Measurements from ENCODE around the gene LRRFIP1. TPM values are rescaled to one million over a fixed set of nuclear protein-coding genes. Genes with fewer than 3 reads are reported as not detected.

Gene LRRFIP1, protein sequence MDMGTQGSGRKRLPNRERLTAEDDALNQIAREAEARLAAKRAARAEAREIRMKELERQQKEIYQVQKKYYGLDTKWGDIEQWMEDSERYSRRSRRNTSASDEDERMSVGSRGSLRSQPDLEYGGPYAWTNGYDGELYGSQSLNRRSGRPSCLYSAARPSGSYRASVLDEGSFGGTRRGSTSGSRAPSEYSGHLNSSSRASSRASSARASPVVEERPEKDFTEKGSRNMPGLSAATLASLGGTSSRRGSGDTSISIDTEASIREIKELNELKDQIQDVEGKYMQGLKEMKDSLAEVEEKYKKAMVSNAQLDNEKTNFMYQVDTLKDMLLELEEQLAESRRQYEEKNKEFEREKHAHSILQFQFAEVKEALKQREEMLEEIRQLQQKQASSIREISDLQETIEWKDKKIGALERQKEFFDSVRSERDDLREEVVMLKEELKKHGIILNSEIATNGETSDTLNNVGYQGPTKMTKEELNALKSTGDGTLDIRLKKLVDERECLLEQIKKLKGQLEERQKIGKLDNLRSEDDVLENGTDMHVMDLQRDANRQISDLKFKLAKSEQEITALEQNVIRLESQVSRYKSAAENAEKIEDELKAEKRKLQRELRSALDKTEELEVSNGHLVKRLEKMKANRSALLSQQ
- total RNA-seq: 100 to 1,000 TPM; 125 to 203 TPM

- H3K4me3 Mint-ChIP-seq: peak within 1 kb of the TSS; percentile 66
- H3K27me3 Mint-ChIP-seq: peaks cover 28 to 38% of the 10 kb centered on the region in 2 donors
- H3K27ac Mint-ChIP-seq: no peak within 1 kb of the TSS
- no peaks in the 10 kb centered on the region for H3K36me3 Mint-ChIP-seq
- H3K4me1 Mint-ChIP-seq (ENCODE audit: low read depth in 2 of 2): peaks cover 0 to 20% of the 10 kb centered on the region in 2 donors
- H3K9me3 Mint-ChIP-seq: no peaks in the 10 kb centered on the region
- ATAC-seq (peak; percentile 57 to 59), DNase-seq (ENCODE audit: low spot score) (no peak)
Measured at GRCh38 chr2:237627441-237628246, at the start of gene LRRFIP1. TSS of gene LRRFIP1 (plus strand) at chr2:237627587. CDS start at chr2:237627645, 58 bp downstream.

- Mint-ChIP-seq H3K4me1 (ENCODE audit: low read depth in 2 of 2) (no peaks in the 10 kb centered on the region), H3K36me3 (no peaks in the 10 kb centered on the region), H3K9me3 (no peaks in the 10 kb centered on the region), H3K27ac (no peak overlapping the region), H3K4me3 (no peak overlapping the region), H3K27me3 (peaks cover 0 to 2% of the 10 kb centered on the region in 2 donors)
- no peak for DNase-seq (ENCODE audit: low spot score)
- no peak for ATAC-seq
Measured at GRCh38 chr2:237577956-237578870, 49.2 kb upstream of the LRRFIP1 start.

DNA sequence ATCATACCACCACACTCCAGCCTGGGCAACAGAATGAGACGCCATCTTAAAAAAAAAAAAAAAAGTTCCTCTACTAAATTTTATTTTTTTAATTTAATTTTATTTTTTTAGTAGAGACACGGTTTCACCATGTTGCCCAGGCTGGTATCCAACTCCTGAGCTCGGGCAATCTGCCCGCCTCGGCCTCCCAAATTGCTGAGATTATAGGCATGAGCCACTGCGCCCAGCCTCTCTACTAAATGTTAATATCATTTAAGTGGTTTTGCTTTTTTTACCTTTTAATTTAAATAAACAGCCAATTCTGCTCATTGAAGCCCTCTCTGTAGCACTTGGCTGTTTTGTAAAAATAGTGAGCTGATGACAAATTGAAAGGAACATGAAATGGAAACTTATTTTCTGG is 46.1 kb upstream of the LRRFIP1 start:
- no peaks in the 10 kb centered on the region for H3K4me1 Mint-ChIP-seq (ENCODE audit: low read depth in 2 of 2)
- H3K36me3 Mint-ChIP-seq: no peaks in the 10 kb centered on the region
- no peak overlapping the region for H3K4me3 Mint-ChIP-seq
- DNase-seq (ENCODE audit: low spot score) (no peak), ATAC-seq (no peak)
- peaks cover 0 to 2% of the 10 kb centered on the region in 2 donors for H3K27me3 Mint-ChIP-seq
- no peaks in the 10 kb centered on the region for H3K9me3 Mint-ChIP-seq
- H3K27ac Mint-ChIP-seq: no peak overlapping the region

DNA sequence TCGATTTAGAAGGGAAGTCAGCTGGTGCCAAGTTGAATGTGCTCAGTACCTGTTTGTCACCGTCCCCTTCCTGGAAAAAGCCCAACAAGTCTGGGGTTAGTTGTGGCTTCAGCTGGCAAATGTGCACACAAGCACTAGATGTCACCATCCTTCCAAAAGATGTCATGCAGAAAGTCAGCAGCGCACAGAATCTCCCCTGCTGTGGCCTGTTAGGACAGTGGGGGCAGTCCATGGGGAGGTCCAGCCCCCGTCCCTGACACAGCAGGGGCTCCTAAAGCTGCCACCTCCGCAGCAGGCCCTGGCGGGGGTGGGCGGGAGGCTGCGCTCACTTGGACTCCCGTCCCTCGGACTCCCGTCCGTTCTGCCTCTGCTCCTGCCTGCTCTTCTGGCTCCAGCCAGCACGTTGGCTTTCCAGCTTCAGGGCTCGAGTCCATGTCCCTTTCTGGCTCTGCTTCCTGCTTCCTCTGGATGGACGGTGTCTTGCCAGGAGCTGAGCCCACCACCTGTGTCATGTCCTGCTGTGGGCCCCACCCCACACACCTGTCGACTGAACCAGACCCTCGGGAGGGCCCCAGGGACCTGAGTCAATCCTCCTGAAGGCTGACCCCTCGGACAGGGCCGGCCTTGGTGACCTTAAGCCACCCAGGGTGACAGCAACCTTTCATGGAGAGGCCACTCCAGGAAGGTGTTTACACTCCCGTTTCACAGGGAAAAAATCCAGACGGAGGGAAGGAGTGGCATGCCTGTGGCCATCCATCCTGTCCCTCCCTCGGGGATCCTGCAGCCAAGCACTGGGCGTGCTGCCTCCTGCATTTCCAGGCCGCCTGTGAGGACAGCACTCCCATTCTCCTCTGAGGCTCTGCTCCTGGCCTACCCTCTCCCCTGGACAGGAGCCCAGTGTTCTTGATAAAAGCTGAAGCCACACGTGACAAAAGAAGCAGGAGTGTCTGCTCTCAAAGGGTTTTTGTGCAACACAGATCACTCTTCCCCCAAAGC is 45.3 kb upstream of the LRRFIP1 start:
- peak in 1 of 2 donors; percentile 50 for ATAC-seq
- H3K9me3 Mint-ChIP-seq: no peaks in the 10 kb centered on the region
- DNase-seq (ENCODE audit: low spot score): no peak
- no peak overlapping the region for H3K4me3 Mint-ChIP-seq
- H3K27me3 Mint-ChIP-seq: peaks cover 0 to 5% of the 10 kb centered on the region in 2 donors
- no peaks in the 10 kb centered on the region for H3K36me3 Mint-ChIP-seq
- no peak overlapping the region for H3K27ac Mint-ChIP-seq
- H3K4me1 Mint-ChIP-seq (ENCODE audit: low read depth in 2 of 2): no peaks in the 10 kb centered on the region

- Mint-ChIP-seq H3K4me1 (ENCODE audit: low read depth in 2 of 2) (no peaks in the 10 kb centered on the region), H3K9me3 (no peaks in the 10 kb centered on the region), H3K4me3 (no peak overlapping the region), H3K36me3 (no peaks in the 10 kb centered on the region), H3K27ac (no peak overlapping the region), H3K27me3 (peaks cover 0 to 3% of the 10 kb centered on the region in 2 donors)
- DNase-seq (ENCODE audit: low spot score) (no peak), ATAC-seq (no peak)
Measured at GRCh38 chr2:237583385-237584295, 43.7 kb upstream of the LRRFIP1 start.

DNA sequence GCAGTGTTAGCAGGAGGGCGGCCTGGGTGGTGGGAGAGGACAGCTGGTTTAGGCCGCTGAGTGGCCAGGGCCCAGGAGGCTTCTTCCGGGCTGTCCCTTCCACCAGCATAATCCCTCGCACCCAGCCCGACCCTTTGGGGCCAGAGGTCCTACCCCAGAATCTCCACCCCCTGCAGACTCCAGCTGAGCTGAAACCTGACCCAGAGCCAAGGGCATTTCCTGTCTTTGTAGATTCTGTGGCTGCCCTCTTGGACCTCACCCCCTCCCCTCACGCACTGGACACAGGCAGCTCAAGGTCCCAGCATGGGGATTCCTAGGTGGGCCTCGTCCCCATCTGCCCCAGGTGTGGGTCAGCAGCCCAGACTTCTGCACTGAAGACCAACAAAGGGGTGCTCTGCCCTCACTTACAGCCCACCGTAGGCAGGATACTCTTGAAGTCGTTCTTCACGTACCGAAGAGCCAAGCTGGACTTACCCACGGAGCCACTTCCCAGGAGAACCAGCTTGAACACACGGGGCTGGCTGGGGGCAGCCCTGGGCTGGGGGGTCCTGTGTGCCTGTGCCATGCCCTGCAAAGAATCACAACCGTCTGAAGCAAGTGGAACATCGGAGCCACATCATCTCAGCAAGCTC is 41.7 kb upstream of the LRRFIP1 start:
- DNase-seq (ENCODE audit: low spot score) (no peak), ATAC-seq (no peak)
- no peaks in the 10 kb centered on the region for H3K4me1 Mint-ChIP-seq (ENCODE audit: low read depth in 2 of 2)
- H3K36me3 Mint-ChIP-seq: no peaks in the 10 kb centered on the region
- H3K27ac Mint-ChIP-seq: no peak overlapping the region
- no peaks in the 10 kb centered on the region for H3K9me3 Mint-ChIP-seq
- no peak overlapping the region for H3K4me3 Mint-ChIP-seq
- peaks cover 3 to 14% of the 10 kb centered on the region in 2 donors for H3K27me3 Mint-ChIP-seq

DNA sequence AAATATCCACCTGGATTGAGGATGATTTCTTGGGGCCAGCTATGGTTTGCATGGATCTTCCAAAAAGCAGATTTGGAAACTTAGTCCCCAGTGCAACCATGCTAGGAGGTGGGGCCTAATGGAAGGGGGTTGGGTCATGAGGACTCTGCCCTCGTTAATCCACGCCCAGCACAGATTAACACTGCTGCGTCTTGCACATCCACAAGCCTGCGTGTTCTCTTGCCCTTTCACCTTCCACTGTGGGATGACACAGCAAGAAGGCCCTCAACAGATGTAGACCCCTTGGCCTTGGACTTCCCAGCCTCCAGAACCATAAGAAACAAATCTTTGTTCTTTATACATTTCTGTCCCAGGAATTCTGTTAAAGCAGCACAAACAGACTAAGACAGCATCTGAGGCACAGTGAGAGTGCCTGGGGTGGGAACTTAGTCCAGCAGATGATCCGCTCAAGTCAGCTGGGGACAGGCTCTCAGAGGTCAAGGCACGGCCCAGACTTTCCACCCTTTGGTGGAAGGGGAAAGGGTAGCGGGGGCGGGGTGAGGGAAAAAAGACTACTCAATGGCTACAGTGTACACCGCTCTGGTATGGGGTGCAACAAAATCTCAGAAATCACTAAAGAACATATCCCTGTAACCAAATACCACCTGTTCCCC is 39.2 kb upstream of the LRRFIP1 start:
- Mint-ChIP-seq H3K27me3 (peaks cover 3 to 14% of the 10 kb centered on the region in 2 donors), H3K4me1 (ENCODE audit: low read depth in 2 of 2) (peaks cover 0 to 3% of the 10 kb centered on the region in 2 donors), H3K9me3 (no peaks in the 10 kb centered on the region), H3K36me3 (no peaks in the 10 kb centered on the region), H3K27ac (no peak overlapping the region), H3K4me3 (no peak overlapping the region)
- DNase-seq (ENCODE audit: low spot score): no peak
- ATAC-seq: no peak

DNA sequence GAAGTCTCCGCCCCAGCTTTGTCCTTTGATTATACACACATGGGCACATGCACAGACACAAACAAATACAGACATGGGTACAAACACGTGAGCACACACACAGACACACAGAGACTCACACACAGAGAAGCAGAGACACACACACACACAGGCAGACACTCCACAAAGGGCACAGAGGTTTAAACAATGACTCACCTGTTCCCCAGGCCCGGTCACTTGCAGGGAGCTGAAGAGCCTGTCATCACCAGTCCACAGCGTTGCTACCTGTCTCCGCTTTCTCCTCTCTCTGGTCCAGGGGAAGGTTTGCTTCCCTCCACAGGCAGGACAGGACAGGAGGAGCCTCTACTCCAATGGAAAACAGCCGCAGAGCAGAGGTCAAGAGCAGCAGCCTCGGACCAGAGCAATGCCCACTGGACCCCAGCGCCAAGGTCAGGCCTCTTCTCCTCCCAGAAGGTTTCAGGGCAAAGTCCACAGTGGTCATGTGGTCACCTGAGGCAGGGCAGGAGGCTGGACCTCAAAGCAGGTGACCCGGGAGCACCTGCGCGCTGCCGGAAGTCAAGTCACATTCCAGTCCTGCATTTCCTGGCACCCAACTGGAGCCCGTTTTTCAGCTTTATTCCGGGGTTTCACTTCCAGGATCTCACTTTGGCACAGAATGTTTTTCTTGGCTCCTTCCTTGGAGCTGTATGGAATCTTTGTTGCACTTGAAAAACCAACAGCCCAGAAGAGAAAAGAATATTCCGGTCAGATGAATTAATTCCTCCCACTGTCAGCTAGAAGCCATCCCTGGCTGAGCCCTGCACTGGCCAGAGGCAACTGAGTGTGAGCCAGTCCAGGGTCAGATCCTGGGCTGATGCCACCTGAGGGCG is 36.9 kb upstream of the LRRFIP1 start, which contains the start of gene RAB17:
Gene RAB17 (minus strand): TSS at position 463 of the 869 bp plus-strand sequence. CDS start 4,580 bp downstream, outside the sequence.
- ATAC-seq: no peak
- Mint-ChIP-seq H3K27me3 (peaks cover 3 to 14% of the 10 kb centered on the region in 2 donors), H3K4me1 (ENCODE audit: low read depth in 2 of 2) (peaks cover 0 to 3% of the 10 kb centered on the region in 2 donors), H3K36me3 (no peaks in the 10 kb centered on the region), H3K27ac (no peak within 1 kb of the TSS), H3K4me3 (no peak within 1 kb of the TSS), H3K9me3 (no peaks in the 10 kb centered on the region)
- DNase-seq (ENCODE audit: low spot score): no peak

GRCh38 chr2:237591141-237591881 is 36.1 kb upstream of the LRRFIP1 start:
- ATAC-seq (no peak), DNase-seq (ENCODE audit: low spot score) (no peak)
- Mint-ChIP-seq H3K36me3 (no peaks in the 10 kb centered on the region), H3K4me1 (ENCODE audit: low read depth in 2 of 2) (peaks cover 0 to 3% of the 10 kb centered on the region in 2 donors), H3K27me3 (peaks cover 3 to 14% of the 10 kb centered on the region in 2 donors), H3K9me3 (no peaks in the 10 kb centered on the region), H3K27ac (no peak overlapping the region), H3K4me3 (no peak overlapping the region)
